OCI-LY1 (cell line): ENCODE measurements around the gene MAD1L1.

Source experiments
- EZH2 ChIP-seq: fragments of 200-600 bp; sonication (generic), shearing (Covaris generic); IDR thresholded peaks from 2 replicates; pipeline ENCODE4 v1.8.0; 2017; ENCODE audit warnings: borderline replicate concordance, mixed run types, mild to moderate bottlenecking, antibody characterized with exemption, low read length, moderate library complexity, mixed read lengths
- TF ChIP-seq, protein P1 (sequence below): fragments of 200-600 bp; sonication (generic), shearing (Covaris generic); IDR thresholded peaks from 2 replicates; pipeline ENCODE4 v1.5.1; 2017; ENCODE audit warnings: mild to moderate bottlenecking, antibody characterized with exemption, low read length, moderate library complexity, mixed read lengths

- TF ChIP-seq, protein P1, sequence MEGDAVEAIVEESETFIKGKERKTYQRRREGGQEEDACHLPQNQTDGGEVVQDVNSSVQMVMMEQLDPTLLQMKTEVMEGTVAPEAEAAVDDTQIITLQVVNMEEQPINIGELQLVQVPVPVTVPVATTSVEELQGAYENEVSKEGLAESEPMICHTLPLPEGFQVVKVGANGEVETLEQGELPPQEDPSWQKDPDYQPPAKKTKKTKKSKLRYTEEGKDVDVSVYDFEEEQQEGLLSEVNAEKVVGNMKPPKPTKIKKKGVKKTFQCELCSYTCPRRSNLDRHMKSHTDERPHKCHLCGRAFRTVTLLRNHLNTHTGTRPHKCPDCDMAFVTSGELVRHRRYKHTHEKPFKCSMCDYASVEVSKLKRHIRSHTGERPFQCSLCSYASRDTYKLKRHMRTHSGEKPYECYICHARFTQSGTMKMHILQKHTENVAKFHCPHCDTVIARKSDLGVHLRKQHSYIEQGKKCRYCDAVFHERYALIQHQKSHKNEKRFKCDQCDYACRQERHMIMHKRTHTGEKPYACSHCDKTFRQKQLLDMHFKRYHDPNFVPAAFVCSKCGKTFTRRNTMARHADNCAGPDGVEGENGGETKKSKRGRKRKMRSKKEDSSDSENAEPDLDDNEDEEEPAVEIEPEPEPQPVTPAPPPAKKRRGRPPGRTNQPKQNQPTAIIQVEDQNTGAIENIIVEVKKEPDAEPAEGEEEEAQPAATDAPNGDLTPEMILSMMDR, result no peak
- TF ChIP-seq EZH2, result no peak
These were observed 309.9 kb downstream of the MAD1L1 start for GRCh38 chr7:1922870-1923236.
